Forelimb muscle (tissue), 1 donor: ENCODE results near the gene ZNF747. TPM values are rescaled to one million over a fixed set of nuclear protein-coding genes. Genes with fewer than 3 reads are reported as not detected.
"Not testable (repeated sequence)": the region's sequence is repeated elsewhere in the genome, so short reads cannot be mapped to it uniquely, and the experiment has no call there.

ENCODE experiments used
- DNase-seq: peaks from one replicate; pipeline ENCODE4 v3.0.0-alpha.2; 2013; ENCODE audit warnings: low read depth
- polyA plus RNA-seq: library from polyadenylated mRNA; unstranded; fragments of 120-200 nt; gene quantifications from one replicate; pipeline ENCODE4 v1.2.1, GENCODE V29; 2013; ENCODE audit not compliant: insufficient read length

ZNF747 gene
- polyA plus RNA-seq, 1 donor, result 6.5 TPM

- DNase-seq, result peak; percentile 86
Observed at GRCh38 chr16:30557957-30558788, 23.5 kb upstream of the ZNF747 start, which contains the start of gene ZNF764. Gene ZNF764 (minus strand): TSS chr16:30558374. CDS start chr16:30558182, 192 bp downstream.

GRCh38 chr16:30557707-30557956 lies 23.0 kb upstream of the ZNF747 start:
- DNase-seq, result no peak

GRCh38 chr16:30556125-30556473 lies 21.4 kb upstream of the ZNF747 start:
- no peak for DNase-seq

DNA sequence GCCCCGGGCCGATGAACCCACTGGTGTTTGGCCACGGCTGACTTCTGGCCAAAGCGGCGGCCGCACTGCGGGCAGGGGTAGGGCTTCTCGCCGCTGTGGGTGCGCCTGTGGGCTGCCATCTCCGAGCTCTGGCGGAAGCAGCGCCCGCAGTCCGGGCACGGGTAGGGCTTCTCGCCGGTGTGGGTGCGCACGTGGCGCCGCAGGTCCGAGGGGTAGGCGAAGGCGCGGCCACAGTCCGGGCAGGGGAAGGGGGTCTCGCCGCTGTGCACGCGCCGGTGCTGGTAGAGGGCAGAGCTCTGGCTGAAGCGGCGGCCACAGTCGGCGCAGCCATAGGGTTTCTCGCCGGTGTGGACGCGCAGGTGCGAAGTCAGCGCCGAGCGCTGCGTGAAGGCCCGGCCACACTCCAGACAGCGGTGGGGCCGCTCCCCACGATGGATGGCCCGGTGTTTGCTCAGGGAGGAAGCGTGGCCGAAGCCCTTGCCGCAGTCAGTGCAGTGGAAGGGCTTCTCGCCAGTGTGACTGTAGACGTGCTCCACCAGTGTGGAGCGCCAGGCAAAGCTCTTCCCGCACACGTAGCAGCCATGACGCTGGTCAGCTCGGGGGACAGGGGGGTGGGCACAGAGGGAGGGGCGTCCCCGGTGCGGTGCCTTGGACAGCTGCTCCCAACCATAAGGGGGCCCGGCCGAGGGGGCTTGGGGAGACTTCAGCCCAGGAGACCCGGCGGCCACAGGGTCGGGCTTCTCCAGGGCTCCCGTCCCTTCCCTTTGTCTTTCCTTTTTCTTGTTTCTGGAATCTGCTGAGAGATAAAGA lies 20.9 kb upstream of the ZNF747 start:
- DNase-seq, result no peak

DNA sequence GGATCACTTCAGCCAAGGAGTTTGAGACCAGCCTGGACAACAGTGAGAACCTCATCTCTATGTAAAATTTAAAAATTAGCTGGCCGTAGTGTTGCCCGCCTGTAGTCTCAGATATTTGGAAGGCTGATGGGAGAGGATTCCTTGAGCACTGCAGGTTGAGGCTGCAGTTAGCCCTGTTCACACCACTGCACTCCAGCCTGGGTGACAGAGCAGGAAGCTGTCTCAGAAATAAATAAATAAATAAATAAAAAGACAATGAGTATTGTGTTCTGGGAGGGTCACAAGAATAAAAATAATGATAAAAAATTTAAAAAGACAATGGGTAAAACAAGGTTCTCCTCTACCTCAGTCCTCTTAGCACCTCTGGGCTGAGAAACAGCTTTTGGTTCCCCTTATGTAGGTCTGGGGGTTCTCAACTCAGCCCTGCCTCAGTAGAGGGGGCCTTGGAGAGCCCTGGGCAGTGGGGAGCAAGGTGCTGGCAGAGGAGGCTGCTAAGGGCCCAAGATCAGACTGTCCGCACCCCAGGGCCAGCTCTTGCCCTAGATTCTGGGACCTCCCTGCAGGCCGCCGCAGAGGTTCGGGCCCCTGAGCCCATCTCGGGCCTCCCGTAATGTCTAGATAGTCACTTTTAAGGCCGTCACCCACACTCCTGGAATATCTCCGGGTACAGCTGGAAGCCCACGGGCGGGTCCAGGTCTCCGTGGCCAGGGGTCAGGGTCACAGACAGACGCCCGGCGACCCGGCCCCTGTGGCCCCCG lies 20.1 kb upstream of the ZNF747 start:
- no peak for DNase-seq

GRCh38 chr16:30553393-30553899 lies 18.8 kb upstream of the ZNF747 start:
- no peak for DNase-seq

DNA sequence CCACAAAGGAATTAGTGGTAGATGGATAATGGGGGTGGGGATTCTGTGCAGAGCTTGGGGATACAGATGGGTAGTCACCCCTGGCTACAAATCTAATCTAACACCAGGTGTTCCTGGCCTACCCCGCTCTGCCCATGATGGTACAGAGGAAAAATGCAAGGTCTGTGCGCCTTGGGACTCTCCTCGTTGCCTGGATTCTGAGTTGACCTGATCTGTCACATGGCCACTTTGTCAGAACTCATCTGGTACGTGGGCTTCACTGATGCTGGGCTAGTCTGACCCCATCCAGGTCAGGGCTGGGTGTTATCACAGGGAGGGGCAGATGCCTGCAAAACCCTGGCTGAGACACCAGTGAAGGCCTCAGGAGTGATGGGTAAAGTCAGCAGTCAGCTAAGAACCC lies 18.3 kb upstream of the ZNF747 start:
- no peak for DNase-seq

DNA sequence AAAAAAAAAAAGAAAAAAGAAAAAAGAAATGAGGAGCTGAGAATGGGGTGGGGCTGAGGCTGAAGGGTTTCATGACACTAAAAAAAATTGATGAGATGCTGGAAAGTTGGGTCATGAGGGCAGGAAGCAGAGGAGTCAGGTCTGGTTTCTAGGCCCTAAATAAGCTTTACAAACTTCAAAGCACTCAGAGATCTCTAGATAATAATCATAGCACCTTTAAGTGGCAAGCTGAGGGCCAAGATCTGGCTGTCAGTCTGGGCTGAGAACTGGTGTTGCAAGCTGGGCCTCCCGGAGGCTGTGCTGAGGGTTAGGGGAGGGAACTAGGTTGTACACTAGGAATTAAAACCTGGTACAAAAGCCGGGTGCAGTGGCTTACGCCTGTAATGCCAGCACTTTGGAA lies 17.1 kb upstream of the ZNF747 start:
- DNase-seq, result no peak

DNA sequence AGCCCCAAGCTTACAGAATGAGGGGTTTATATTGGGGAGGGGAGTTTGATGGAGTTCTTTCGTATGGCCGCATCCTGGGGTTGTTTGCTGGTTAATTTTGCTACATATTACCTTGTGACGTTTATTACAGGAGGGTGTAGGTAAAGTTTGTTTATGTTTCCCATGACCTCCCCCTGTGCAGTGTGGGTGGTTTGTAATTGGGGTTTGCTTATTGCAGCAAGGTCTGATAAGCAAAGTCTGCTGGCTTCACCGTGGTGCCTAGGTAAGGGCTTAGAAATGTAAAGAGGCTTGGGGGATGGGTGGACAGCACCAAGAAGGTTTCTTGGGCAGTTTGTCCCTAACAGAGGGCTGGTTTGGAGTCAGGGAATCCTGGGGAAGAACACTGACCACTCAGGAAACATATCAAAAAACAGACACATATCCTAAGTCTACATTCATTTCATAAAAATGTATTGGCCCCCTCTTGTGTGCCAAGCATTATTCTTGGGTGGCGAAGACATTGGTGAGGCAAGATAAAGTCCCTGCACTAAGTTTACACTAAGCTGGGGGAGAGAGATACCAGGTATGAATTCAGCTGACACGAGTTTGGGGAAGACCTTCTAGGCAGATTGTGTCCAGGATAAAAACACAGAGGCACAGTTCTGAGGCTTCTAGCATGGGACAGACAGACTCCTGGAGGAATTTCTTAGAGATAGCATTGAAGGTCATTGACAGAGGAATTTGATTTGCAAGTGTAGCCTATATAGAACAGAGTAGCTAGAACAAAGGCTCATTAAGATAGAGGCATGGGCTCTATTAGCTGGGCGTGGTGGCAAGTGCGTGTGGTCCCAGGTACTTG lies 14.0 kb upstream of the ZNF747 start:
- no peak for DNase-seq

DNA sequence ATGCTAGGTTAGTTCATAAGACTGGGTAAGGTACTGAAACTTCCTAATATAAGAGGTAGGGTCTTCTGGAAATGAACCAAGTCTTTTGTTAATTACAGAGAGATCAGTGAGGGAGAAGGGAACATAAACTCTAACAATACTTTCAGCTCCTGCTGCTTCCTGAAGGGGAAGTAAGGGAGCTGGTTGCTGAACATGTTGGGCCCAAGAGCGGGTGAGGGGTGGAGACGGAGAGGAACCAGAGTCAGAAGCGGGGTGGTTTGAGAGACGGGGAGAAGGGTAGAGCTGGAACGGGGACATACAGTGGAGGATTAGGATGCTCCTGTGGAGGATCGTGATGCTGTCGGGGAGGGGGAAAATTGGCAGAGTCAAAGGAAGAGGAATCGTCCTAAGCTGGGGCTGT lies 11.5 kb upstream of the ZNF747 start:
- DNase-seq, result no peak

DNA sequence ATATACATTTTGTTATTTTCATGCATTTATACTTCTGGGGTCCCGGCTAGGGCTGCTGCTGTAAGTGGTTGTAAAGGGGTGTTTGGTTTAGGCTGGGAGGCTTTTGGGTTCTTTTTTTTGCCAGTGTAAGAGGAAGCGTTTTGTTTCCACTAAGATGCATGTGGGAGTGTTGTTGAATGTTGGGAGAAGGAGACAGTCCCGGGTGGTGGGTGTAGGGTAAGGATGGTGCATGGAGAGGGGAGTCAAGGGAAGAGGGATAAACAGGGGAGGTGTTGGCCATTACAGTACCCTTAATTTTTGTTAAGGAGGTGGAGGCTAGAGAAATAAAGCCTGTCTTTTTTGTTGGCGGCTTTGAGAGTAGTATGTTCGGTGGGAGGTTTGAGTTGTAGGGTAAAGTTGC lies 8.4 kb upstream of the ZNF747 start:
- no peak for DNase-seq

GRCh38 chr16:30541502-30542329 lies 7.1 kb upstream of the ZNF747 start:
- no peak for DNase-seq

- DNase-seq, result not testable (repeated sequence)
Observed at GRCh38 chr16:30540916-30541464, 6.3 kb upstream of the ZNF747 start.

DNA sequence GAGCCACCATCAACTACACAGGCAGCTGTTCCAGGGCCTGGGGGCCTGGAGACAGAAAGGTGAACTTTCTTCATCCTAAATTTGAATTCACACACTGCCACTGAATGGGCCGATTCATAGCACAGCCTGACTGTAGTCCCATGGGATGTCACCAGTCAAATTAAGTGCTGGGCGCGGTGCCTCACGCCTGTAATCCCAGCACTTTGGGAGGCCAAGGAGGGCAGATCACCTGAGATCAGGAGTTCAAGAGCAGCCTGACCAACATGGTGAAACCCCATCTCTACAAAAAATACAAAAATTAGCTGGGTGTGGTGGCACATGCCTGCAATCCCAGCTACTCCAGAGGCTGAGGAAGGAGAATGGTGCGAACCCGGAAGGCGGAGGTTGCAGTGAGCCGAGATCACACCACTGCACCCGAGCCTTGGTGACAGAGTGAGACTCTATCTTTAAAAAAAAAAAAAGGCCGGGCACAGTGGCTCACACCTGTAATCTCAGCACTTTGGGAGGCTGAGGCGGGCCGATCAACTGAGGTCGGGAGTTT lies 5.4 kb upstream of the ZNF747 start:
- DNase-seq, result not testable (repeated sequence)

DNA sequence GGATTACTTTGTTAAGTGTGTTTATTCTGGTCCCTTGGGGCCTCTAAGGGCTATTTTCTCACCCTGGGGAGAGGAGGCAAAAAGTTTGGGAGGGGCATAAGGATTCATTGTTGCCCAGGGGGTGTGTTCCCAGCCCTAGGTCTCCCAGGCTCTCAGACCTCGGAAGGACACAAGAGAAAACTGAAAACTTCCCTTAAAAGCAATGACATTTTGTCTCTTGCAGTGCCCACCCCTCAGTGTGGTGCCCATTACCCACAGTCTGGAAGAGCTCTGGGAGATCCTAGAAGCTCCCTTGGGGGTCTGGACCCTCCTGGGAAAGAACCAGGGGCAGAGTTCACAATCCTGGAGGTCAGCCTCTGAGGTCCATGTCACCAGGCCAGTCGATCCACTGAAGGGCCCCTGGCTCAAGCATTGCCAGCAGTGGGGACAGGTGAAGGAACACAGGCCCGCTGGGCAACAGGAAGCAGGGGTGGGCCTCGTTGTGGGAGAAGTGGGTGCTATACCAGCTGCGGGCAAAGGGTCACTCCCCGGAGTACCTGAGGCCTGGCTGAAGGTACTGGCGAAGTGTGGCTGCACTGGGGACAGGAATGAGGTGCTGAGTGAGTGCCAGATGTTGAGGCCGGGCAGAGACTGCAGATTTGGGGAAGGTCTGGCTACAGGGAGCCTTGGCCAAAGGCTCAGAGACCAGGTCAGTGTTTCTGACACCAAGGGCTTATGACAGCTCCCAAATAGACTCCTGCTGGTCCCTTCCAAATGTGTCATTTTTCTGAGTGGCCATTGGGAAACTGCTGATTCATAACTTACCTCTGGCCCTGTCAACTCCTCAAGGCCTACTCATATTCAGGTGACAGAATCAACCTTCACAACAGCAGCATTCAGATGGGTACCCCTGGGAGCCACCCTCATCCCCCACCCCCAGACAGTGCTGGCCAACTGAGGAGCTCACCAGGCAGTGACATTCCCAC lies 4.6 kb upstream of the ZNF747 start:
- DNase-seq, result no peak

- not testable (repeated sequence) for DNase-seq
Observed at GRCh38 chr16:30536391-30537024, 1.9 kb upstream of the ZNF747 start.

- no peak for DNase-seq
Observed at GRCh38 chr16:30535777-30536190, 1.1 kb upstream of the ZNF747 start.

DNA sequence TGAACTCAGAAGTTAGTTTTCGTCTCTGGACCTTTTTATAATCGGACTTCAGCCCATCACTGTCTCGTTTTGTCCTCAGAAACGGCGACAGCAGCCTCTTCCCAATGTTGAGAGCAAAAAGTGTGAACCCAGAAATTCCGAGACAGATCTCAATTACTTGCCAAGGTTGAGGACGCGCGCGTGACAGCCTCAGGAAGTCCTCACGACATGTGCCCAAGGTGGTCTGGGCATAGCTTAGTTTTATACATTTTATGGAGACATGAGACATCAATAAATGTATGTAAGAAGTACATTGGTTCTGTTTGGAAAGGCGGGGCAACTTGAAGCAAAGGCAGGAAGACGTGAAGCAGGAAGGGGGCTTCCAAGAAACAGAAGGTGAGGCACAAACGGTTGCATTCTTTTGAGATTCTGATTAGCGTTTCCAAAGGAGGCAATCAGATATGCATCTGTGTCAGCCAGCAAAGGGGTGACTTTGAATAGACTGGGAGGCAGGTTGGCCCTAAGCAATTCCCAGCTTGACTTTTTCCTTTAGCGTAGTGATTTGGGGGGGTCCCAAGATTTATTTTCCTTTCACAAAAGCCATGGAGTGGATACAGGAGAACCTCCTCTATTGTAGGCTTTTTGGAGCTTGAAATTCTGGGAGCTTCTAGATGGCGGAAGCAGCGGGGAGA lies 583 bp upstream of the ZNF747 start:
- no peak for DNase-seq
